Activated T-cell treated with anti-CD3 and anti-CD28 coated beads for 24 hours (primary cell): ENCODE data around the gene SNPH.
A peak's percentile ranks its signal among the peaks of the same experiment; 100 is the strongest.
"Not testable (repeated sequence)": the region's sequence is repeated elsewhere in the genome, so short reads cannot be mapped to it uniquely, and the experiment has no call there.

Source experiments
- DNase-seq: peaks from one replicate; pipeline ENCODE4 v3.0.0-alpha.2; 2020; ENCODE audit warnings: low read depth

SNPH gene, protein sequence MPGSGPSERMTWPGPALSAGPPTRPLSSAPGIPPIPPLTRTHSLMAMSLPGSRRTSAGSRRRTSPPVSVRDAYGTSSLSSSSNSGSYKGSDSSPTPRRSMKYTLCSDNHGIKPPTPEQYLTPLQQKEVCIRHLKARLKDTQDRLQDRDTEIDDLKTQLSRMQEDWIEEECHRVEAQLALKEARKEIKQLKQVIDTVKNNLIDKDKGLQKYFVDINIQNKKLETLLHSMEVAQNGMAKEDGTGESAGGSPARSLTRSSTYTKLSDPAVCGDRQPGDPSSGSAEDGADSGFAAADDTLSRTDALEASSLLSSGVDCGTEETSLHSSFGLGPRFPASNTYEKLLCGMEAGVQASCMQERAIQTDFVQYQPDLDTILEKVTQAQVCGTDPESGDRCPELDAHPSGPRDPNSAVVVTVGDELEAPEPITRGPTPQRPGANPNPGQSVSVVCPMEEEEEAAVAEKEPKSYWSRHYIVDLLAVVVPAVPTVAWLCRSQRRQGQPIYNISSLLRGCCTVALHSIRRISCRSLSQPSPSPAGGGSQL

GRCh38 chr20:1266167-1266973, at the start of gene SNPH:
Gene SNPH, plus strand, starts transcription at chr20:1266294. Its CDS starts 29,946 bp downstream, at chr20:1296240.
- peak; percentile 60 for DNase-seq

- not testable (repeated sequence) for DNase-seq
Measured at GRCh38 chr20:1216527-1217427, 49.3 kb upstream of the SNPH start.

DNA sequence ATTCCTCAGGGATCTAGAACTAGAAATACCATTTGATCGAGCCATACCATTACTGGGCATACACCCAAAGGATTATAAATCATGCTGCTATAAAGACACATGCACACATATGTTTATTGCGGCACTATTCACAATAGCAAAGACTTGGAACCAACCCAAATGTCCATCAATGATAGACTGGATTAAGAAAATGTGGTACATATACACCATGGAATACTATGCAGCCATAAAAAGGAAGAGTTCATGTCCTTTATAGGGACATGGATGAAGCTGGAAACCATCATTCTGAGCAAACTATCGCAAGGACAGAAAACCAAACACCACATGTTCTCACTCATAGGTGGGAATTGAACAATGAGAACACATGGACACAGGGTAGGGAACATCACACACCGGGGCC, 43.3 kb upstream of the SNPH start:
- DNase-seq: not testable (repeated sequence)

- DNase-seq: no peak
Measured at GRCh38 chr20:1224205-1224890, 41.7 kb upstream of the SNPH start.

DNA sequence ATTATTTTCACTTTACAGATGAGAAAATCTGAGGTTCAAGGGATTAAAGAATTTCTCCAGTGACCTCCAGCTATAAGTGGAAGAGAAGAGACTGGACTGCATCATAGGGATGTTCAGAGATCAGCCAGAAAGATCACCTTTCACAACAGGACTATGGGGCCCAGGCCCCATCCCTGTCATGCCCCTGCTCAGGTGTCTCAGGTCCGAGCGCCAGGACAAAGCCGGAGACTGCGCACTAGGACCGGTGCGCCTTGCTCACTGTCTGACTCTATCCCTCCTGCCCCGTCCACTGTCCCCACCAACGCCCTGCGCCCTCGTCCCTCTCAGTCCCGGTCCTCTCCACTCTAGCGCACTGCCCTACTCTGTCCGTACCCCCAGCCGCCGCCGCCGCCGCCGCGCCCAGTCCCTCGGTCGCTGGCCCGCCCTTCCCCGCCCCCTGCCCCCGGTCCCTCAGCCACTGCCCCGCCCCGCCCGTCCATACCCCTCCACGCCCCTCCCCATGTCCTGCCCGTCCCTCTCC, 40.8 kb upstream of the SNPH start:
- no peak for DNase-seq

DNA sequence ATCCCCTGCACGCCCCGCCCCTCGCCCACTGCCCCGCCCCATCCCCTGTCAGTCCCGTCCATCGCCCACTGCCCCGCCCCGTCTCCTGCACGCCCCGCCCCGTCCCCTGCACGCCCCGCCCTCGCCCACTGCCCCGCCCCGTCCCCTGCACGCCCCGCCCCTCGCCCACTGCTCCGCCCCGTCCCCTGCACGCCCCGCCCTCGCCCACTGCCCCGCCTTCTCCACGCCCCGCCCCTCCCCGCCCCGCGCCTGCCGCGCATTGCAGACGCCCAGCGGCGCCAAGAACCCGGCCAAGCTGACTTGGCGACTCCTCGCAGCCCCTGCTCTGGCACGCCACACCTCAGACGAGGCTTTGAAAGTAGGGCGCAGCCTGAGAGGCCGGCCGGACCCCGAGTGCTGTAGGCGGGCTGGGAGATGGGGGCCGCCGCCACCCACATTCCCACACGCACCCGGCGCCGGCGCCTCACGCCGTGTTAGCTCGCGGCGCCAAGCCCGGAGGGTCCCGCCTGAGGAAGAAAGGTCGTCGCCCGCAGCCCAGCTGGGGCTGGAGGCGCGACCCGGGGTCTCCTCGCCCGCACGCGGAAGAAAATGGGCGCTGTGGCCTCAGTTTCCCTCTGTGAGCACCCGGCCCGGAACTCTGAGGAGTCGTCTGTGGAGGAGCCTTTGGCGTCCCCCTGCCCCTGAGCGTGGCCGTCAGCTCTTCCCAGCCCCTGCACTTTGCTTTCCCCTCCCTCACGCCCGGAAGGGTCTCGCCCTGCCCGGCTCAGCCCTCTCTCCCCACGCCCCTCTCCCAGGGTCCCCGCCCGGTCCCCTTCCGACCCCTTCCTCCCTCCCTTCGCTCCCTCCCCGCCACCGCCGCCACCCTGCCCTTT, 40.1 kb upstream of the SNPH start, which contains the start of gene RAD21L1:
Gene RAD21L1, plus strand, starts transcription at position 262 of the 872 bp plus-strand sequence. CDS start 2,410 bp downstream, outside the sequence.
- peak; percentile 75 for DNase-seq

GRCh38 chr20:1229541-1229940, 36.6 kb upstream of the SNPH start:
- DNase-seq: no peak

- DNase-seq: no peak
Measured at GRCh38 chr20:1232286-1233111, 33.6 kb upstream of the SNPH start.

- no peak for DNase-seq
Measured at GRCh38 chr20:1240549-1240948, 25.5 kb upstream of the SNPH start.

- DNase-seq: no peak
Measured at GRCh38 chr20:1241456-1241855, 24.6 kb upstream of the SNPH start.

GRCh38 chr20:1242099-1242498, 24.0 kb upstream of the SNPH start:
- no peak for DNase-seq

GRCh38 chr20:1242530-1242929, 23.6 kb upstream of the SNPH start:
- no peak for DNase-seq

- no peak for DNase-seq
Measured at GRCh38 chr20:1245578-1245977, 20.5 kb upstream of the SNPH start.

- no peak for DNase-seq
Measured at GRCh38 chr20:1247689-1248088, 18.4 kb upstream of the SNPH start.

DNA sequence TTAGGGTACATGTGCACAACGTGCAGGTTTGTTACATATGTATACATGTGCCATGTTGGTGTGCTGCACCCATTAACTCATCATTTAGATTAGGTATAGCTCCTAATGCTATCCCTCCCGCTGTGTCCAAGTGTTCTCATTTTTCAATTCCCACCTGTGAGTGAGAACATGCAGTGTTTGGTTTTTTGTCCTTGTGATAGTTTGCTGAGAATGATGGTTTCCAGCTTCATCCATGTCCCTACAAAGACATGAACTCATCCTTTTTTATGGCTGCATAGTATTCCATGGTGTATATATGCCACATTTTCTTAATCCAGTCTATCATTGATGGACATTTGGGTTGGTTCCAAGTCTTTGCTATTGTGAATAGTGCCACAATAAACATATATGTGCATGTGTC, 15.8 kb upstream of the SNPH start:
- not testable (repeated sequence) for DNase-seq

GRCh38 chr20:1252416-1252815, 13.7 kb upstream of the SNPH start:
- no peak for DNase-seq

- no peak for DNase-seq
Measured at GRCh38 chr20:1254254-1254653, 11.8 kb upstream of the SNPH start.

- DNase-seq: no peak
Measured at GRCh38 chr20:1255675-1256074, 10.4 kb upstream of the SNPH start.

DNA sequence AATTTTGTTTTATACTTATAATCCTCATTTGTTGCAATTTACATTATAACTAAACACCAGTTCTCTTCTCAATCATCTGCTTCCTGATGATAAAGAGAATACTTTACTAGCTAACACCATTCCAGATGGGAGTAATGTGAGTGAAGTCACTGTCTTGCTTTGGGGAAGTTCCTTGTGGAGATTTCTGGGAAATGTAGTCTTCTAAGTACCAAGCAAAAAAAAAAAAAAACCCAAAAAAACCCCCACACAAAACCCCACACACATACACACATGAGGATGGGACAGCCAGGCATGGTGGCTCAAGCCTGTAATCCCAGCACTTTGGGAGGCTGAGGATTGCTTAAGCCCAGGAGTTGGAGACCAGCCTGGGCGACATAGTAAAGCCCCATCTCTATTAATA, 2.2 kb upstream of the SNPH start:
- DNase-seq: no peak
